ENCODE measurements around the gene ICOS. TPM values are rescaled to one million over a fixed set of nuclear protein-coding genes. Genes with fewer than 3 reads are reported as not detected.
A peak's percentile ranks its signal among the peaks of the same experiment; 100 is the strongest.
"Not testable (repeated sequence)": the region's sequence is repeated elsewhere in the genome, so short reads cannot be mapped to it uniquely, and the experiment has no call there.

The ICOS gene
- total RNA-seq, 1 donor from 2014 or later = not detected

GRCh38 chr2:203918264-203918663 is 18.3 kb upstream of the ICOS start:
- peak in 1 of 2 donors; percentile 15 for DNase-seq (ENCODE audit: low read depth in 2 of 2)

- DNase-seq (ENCODE audit: low read depth in 2 of 2) = no peak
Observed at GRCh38 chr2:203918839-203919238, 17.7 kb upstream of the ICOS start.

DNA sequence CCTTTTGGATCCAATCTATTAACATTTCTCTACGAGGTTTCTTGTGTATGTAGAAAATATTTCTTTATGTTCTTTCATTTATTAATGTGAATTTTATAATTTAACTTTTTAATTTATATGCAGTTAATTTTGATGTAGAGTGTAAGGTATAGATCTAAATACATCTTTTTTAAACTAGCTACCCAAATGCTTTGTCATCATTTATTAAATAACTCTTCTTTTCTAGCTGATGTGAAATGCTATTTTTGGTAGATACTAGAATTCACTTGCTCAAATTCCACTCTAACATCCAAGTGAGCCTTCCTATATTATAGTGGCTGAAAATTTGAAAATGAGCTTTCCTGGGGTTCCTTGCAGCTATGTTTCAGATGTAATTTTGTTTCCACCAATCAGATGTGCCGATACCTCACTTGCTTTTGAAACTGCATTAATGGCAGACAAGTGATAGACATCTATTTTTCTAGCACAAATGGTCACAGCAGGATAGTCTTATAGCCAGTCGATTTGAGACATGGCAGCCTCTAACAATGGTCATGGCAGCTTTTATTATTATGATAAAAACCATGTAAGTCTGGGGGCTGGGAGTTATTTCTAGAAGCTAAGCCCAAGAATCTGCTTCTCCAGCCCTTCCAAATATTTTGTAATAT is 10.9 kb upstream of the ICOS start:
- no peak for DNase-seq (ENCODE audit: low read depth in 2 of 2)

- DNase-seq (ENCODE audit: low read depth in 2 of 2) = peak; percentile 9 to 21
Observed at GRCh38 chr2:203928849-203929248, 7.7 kb upstream of the ICOS start.

GRCh38 chr2:203931262-203931661 is 5.3 kb upstream of the ICOS start:
- DNase-seq (ENCODE audit: low read depth in 2 of 2) = not testable (repeated sequence)

DNA sequence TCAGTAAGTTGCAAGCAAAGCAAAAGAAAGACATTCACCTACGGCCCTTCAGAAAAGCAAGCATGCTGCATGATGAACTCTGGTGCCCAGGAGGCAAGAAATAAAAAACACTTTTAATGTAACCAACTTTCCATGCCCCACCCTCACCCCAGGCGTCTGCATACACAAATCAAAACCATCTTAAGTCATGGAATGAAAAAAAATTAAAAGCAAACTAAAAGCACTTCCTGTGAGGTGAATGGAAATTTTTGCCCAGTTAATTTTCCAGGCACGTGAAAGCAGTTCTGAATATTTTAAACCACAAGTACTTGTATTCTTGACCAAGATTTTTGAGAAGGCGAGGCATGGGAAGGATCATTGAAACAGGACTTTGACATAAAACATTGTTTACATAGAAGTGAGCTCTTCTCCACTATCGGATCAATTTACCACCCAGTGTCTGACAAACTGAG is 2.5 kb upstream of the ICOS start:
- peak in 1 of 2 donors; percentile 4 for DNase-seq (ENCODE audit: low read depth in 2 of 2)

GRCh38 chr2:203934711-203935438 is 1.7 kb upstream of the ICOS start:
- DNase-seq (ENCODE audit: low read depth in 2 of 2) = no peak

- DNase-seq (ENCODE audit: low read depth in 2 of 2) = no peak
Observed at GRCh38 chr2:203935568-203935967, 995 bp upstream of the ICOS start.

DNA sequence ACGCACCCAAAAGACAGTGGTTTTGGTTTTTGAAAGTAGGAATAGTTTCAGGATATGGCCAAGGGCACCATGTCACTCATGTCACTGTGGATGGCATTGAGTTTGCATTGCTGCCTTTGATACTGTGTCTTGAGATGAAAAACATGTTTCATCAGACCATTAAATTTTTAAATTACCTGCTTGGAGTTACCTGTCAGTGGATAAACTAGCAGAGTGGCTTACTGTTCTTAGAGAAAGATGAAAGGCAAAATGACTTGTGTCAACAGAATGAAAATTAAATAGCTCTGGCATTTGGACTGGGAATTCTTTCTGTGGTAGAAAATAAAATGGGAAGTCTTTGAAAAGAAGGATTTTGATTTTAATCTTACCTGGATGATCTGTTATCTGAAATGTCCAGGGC is 386 bp downstream of the ICOS start:
- no peak for DNase-seq (ENCODE audit: low read depth in 2 of 2)

GRCh38 chr2:203937788-203938187 is 1.2 kb downstream of the ICOS start:
- DNase-seq (ENCODE audit: low read depth in 2 of 2) = no peak

GRCh38 chr2:203940039-203940438 is 3.5 kb downstream of the ICOS start:
- DNase-seq (ENCODE audit: low read depth in 2 of 2) = no peak

DNA sequence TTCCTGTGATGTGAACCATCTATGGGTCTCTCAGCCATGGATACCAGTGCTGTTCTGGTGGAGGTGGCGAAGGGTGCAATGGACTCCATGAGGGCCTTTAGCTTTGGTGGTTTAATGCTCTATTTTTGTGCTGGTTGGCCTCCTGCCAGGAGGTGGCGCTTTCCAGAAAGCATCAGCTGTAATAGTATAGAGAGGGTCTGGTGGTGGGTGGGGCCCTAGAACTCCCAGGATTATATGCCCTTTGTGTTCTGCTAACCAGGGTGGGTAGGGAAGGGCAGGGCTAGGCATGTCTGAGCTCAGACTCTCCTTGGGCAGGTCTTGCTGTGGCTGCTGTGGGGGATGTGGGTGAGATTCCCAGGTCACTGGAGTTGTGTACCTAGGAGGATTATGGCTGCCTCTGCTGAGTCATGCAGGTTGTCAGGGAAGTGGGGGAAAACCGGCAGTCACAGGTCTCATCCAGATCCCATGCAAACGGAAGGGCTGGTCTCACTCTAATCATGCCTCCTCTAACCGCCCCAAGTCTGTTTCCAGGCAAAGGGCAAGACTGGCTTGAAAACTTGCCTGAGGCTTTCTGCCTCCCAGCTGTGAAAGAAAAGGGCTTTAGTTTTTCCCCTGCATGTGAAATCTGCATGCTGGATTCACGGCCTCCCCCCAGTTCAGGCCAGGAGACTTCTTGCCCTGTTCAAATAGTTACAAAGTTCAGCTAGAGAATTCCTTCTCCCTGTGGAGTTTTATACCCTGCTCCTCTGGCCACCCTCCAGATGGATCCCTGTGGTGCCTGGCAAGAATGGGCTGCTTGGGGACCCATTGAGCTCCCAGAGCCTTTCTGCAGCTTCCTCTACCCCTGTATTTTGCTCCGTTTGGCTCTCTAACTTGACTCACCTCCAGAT is 7.2 kb downstream of the ICOS start:
- DNase-seq (ENCODE audit: low read depth in 2 of 2) = not testable (repeated sequence)

DNA sequence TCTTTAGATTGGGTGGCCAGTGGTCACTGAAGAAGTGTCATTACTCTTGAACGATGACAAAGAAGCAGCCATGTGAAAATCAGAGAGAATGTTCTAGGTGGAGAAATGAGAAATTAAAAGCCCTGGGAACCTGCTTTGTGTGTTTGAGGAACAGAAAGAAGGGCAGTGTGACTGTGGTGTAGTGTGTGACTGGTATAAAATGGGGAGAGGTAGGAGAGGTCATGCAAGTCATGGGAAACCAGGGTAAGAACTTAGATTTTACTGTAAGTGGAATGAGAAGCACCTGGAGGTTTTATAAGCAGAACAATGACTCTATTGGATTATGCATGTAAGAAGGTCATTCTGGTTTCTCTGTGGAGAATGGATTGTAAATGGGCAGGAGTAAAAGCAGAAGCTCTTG is 12.2 kb downstream of the ICOS start:
- no peak for DNase-seq (ENCODE audit: low read depth in 2 of 2)

DNA sequence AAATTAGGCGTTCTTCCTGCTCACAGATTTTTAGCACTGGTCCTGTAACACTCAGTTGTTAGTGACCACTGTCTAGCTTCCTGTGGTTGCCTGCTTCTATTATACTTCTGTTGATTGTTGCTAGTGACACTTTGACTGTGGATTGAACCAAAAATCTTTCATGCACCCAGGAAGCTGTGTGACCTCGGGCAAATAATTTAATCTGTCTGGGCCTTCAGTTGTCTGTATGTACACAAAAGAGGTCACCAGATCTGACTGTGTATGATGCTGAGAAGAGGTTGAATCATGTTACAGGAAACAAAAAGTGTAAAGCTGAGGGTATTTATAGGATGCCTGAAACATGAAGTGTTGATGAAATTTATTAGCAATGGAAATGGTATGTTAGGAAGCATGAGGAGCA is 12.7 kb downstream of the ICOS start:
- peak in 1 of 2 donors; percentile 9 for DNase-seq (ENCODE audit: low read depth in 2 of 2)

- DNase-seq (ENCODE audit: low read depth in 2 of 2) = no peak
Observed at GRCh38 chr2:203951366-203951902, 14.9 kb downstream of the ICOS start.

- no peak for DNase-seq (ENCODE audit: low read depth in 2 of 2)
Observed at GRCh38 chr2:203959265-203959664, 22.7 kb downstream of the ICOS start.

DNA sequence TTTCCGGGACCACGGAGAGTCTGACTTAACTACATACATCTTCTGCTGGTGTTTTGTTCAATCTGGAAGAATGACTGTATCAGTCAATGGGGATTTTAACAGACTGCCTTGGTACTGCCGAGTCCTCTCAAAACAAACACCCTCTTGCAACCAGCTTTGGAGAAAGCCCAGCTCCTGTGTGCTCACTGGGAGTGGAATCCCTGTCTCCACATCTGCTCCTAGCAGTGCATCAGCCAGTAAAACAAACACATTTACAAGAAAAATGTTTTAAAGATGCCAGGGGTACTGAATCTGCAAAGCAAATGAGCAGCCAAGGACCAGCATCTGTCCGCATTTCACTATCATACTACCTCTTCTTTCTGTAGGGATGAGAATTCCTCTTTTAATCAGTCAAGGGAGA is 23.1 kb downstream of the ICOS start:
- DNase-seq (ENCODE audit: low read depth in 2 of 2) = no peak

DNA sequence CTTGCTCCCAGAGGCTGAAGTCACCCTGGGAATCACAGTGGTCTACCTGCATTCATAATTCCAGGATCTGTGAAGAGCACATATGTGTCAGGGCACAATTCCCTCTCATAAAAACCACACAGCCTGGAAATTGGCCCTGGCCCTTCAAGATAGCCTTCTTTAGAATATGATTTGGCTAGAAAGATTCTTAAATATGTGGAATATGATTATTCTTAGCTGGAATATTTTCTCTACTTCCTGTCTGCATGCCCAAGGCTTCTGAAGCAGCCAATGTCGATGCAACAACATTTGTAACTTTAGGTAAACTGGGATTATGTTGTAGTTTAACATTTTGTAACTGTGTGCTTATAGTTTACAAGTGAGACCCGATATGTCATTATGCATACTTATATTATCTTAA is 24.2 kb downstream of the ICOS start:
- no peak for DNase-seq (ENCODE audit: low read depth in 2 of 2)

- DNase-seq (ENCODE audit: low read depth in 2 of 2) = not testable (repeated sequence)
Observed at GRCh38 chr2:203965190-203965589, 28.6 kb downstream of the ICOS start.

- DNase-seq (ENCODE audit: low read depth in 2 of 2) = no peak
Observed at GRCh38 chr2:203971251-203971650, 34.7 kb downstream of the ICOS start.

- no peak for DNase-seq (ENCODE audit: low read depth in 2 of 2)
Observed at GRCh38 chr2:203972066-203972465, 35.5 kb downstream of the ICOS start.

GRCh38 chr2:203973000-203973399 is 36.4 kb downstream of the ICOS start:
- no peak for DNase-seq (ENCODE audit: low read depth in 2 of 2)
